RPMI7951 (cell line): Measurements from ENCODE around the gene TMPRSS4. TPM values are rescaled to one million over a fixed set of nuclear protein-coding genes. Genes with fewer than 3 reads are reported as not detected.

Source experiments
- DNase-seq: peaks from one replicate; pipeline ENCODE4 v3.0.0-alpha.2; 2012; ENCODE audit warnings: low read depth
- total RNA-seq: library from RNA; depleted of rRNA; stranded (reverse); fragments of >200 nt; shearing (Covaris generic); gene quantifications from 2 replicates; pipeline ENCODE4 v1.2.3, GENCODE V29; 2014

Gene TMPRSS4
- total RNA-seq, 1 experiment from 2014 or later = not detected

DNA sequence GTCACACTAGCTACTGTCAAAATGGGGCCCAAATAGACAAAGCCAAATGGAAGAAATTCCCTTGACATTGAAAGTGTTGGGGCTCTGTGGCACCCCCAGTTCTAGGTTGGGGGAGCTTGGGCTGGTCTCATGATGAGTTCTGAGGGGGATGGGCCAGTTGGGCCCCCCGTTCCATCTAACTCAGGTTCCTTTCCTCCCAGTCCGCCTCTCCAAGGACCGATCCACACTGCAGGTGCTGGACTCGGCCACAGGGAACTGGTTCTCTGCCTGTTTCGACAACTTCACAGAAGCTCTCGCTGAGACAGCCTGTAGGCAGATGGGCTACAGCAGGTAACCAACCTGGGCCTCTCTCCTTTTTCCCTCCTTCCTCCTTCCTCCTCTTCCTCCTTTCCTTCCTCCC is 27.6 kb downstream of the TMPRSS4 start:
- no peak for DNase-seq

DNA sequence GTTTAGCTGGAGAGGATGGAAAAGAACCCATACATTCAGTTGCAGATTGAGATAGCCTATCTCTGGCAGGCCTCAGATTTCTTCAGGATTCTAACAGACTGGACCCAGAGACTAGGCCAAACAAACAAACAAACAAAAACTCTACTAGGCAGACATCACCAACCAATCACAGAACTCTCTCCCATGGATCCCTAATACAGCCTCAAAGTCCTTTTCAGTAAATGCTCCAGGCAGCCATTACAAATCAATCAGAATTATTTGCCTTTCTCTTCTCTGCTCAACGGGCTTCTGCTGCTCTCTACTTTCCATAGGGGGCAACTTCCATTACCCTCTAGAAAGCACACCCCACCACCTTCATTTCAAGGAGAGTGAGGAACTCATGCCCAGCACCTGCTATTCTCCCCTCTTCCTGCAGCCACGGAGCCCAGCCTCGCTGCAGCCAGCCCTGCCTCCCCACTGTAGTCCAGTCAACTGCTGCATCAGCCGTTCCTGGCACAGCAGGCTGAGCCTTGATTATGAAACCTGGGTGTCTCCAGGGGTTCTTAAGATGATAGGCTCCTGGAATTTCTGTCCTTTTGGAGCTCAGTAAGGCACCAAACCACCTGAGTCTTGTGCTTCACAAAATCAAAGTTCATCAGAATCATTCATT is 28.9 kb downstream of the TMPRSS4 start:
- DNase-seq = no peak

DNA sequence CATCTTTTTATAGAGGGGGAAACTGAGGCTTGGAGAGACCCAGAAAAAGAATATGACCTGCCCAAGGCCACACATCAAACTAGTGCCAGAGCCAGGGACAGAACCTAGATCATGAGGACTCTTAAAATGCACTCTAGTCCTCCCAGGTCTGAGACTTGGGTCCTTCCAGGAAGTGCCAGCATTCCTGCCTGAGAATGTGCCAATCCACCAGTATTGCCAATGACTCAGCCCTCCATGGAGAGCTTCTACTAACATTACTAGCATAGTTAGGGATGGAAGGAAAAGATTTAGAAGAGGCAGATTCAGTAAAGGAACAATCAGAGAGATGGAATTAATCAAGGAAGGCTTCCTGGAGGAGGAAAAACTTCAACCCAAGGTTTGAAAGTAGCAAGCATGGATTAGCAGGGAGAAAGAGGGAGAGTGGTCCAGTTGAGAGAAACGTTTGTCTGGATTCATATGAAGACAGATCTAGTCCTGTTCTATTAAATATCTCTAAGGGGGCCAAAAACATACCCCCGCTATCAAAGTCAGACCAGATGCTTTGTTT is 30.0 kb downstream of the TMPRSS4 start:
- no peak for DNase-seq

DNA sequence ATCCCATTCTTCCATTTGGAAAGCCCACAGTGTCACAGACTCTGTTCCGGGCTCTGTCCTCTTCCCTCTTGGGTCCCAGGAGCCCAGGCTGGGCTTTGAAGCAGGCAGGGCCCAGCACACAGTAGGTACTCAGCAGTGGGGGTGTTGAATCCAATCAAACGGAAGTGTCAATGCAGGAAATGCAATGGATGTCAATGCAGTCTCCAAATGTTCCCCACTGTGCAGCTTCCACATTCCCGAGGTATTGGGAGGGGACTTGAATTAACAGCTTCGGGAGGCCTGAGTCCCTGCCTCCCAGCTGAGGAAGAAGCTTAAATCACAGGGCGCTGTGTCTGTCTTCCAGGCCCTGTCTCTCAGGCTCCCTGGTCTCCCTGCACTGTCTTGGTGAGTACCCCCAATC is 31.6 kb downstream of the TMPRSS4 start:
- no peak for DNase-seq

DNA sequence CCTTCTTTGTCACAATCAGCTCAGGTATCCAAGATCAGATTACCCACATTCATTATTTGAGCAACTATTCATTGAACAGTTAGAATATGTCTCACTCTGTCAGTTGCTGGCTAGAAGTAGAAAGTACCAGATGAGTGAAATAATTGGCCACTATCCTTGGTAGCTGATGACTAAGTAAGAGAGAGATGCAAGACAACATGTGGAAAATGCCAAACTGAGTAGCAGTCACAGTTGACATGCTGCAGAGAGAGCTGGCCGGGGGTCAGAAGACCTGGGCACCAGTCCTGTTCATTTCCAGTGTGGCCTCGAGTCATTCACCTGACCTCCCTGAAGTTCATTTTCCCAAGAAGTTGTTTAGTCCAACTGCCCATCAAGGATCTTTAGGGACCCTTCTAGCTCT is 32.4 kb downstream of the TMPRSS4 start:
- peak; percentile 14 for DNase-seq

DNA sequence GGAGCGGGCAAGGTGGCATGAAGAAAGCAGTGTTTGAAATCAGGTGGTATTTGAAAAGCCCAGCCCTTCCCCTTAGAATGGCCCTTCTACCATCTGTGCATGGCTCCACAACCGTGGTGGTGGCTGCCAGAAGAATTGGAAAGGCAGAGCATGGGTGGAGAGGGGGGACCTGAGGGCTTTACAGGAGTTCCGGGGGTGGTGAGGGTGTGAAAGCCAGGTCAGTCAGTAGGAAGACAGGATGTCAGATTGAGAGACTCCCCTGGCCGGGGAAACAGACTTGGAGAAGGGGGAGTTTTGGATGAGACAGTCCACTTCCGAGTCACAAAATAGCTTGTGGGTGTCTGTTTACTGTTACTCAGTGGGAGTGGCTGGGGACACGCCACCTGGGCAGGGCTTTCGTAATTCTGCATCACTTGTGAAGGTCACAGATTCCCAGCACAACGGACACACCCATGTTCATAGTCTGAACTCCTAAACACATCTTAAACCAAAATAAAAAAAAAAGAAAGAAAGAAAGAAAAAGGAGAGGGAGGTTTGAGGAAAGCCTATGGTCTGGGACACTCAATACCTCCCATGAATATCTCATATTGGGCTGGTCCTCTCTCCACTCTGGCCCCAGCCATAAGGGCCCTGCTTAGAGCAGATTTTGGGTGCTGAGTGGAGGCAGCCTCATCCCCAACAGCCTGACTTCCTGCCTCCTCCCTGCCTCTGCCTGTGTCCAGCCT is 34.3 kb downstream of the TMPRSS4 start:
- DNase-seq = no peak

DNA sequence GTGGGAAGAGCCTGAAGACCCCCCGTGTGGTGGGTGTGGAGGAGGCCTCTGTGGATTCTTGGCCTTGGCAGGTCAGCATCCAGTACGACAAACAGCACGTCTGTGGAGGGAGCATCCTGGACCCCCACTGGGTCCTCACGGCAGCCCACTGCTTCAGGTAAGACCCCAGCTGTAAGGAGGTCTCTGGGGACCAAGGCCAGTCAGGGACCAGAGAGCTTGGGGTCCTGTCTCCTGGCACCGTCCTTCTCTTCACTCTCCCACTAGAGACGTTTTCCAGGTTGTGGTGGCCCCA is 34.8 kb downstream of the TMPRSS4 start:
- DNase-seq = no peak

DNA sequence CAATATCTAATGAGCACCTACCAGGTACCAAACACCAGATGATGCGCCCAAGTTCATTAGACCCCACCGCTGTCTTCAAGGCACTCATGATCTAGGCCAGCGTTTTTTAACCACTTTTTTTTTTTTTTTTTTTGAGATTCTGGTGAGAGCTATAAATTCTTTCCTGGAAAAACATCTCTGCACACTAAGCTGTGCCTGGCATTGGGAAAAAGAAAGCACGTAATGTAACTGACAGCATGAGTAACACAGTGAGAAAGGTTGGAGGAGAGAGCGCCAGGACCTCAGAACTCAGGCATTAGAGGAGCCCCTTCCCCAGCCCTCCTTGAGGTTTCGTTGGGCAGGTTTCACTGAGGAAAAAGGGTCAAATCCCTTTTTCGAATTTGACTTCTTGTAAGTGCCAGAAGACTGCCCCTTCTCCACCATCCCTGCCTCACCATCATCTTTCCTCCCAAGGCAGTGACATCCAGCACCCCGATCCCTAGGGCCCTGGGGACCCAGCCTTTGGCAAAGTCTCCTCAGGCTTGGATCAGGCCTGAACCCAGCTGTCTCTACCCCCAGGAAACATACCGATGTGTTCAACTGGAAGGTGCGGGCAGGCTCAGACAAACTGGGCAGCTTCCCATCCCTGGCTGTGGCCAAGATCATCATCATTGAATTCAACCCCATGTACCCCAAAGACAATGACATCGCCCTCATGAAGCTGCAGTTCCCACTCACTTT is 36.0 kb downstream of the TMPRSS4 start:
- DNase-seq = no peak

DNA sequence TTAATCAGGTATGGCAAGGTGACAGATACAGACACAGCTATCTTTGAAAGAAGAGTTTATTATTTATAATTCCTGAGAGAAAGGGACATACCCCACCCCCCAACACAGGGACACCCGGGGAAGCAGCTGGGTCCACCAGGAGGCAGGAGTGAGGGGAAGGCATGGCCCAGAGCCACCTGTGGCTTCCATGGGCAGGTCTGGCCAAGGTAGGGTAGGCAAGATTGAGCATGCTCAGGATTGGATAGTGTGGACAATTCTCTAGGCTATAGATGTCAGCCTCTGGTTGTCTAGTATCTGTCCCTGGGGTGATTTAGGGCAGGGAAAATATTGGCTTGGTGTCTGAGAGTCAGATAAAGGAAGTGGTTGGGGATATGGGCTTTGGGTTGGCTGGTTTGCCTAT is 37.4 kb downstream of the TMPRSS4 start:
- no peak for DNase-seq

DNA sequence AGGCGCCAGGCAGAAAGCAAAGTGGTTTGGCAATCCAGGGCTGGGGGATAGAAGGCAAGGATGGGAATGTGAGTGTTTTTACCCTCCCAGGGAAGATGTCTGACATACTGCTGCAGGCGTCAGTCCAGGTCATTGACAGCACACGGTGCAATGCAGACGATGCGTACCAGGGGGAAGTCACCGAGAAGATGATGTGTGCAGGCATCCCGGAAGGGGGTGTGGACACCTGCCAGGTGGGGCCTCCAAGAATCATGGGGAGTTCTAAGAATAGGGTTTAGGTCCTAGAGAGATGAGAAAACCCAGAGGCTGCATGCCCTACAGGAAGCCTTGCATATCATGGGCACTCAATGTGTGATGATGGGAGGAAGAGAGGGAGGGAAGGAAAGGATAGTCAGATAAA is 38.2 kb downstream of the TMPRSS4 start:
- DNase-seq = no peak

DNA sequence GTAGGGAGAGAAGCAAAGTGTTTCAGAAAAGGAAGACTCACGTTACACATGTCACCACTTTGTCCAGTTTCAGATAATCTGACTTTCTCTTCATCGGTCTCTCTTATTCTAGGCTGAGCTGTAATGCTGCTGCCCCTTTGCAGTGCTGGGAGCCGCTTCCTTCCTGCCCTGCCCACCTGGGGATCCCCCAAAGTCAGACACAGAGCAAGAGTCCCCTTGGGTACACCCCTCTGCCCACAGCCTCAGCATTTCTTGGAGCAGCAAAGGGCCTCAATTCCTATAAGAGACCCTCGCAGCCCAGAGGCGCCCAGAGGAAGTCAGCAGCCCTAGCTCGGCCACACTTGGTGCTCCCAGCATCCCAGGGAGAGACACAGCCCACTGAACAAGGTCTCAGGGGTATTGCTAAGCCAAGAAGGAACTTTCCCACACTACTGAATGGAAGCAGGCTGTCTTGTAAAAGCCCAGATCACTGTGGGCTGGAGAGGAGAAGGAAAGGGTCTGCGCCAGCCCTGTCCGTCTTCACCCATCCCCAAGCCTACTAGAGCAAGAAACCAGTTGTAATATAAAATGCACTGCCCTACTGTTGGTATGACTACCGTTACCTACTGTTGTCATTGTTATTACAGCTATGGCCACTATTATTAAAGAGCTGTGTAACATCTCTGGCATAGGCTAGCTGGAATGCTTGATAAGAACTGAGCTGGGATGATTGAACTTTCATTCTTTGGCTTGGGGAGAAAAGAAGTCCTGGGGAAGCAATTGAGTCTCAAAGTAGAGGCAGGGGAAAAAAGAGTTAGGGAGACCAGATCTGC is 41.1 kb downstream of the TMPRSS4 start:
- no peak for DNase-seq

DNA sequence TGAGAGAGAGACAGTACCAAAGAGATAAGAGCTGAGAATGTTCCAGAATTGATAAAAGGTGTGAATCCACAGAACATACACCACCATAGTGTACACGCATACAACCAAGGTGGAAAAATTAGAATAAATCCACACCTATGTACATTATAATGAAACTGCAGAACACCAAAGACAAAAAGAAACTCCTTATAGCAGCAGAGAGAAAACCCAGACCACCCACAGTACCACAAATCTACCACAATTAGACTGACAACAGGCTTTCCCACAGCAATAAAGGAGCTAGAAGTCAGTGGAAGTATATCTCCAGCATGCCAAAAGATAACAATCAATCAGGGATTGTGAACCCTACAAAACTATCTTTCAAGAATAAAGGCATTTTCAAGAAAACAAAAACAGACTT is 43.9 kb downstream of the TMPRSS4 start:
- no peak for DNase-seq

DNA sequence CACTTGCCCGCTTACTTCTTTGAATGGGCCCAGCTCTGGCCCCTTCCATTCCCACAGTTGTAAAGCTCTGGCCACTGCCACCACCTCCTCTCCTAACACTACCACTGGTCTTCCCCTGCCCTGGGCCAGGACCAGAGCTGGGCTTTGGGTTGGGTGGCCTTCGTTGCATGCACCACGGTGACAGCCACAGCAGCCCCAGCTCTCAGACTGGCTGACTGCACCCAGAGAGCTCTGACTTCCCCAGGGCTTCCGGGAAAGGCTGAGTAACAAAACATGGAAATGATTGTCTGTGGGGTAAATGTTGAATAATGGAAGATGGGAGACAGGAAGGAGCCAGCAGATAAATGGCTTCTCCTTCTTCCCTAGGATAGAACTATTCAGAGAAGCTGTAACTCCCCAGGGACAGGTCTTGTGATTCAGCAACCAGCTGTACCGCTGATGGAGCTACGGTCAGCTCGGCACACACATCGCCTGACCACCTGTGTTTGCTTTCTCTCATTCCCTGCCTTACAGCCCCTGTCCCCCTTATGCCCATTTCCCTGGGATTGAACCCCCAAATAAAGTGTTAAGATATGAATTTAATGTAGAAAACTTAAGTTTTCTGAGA is 48.2 kb downstream of the TMPRSS4 start:
- DNase-seq = no peak

DNA sequence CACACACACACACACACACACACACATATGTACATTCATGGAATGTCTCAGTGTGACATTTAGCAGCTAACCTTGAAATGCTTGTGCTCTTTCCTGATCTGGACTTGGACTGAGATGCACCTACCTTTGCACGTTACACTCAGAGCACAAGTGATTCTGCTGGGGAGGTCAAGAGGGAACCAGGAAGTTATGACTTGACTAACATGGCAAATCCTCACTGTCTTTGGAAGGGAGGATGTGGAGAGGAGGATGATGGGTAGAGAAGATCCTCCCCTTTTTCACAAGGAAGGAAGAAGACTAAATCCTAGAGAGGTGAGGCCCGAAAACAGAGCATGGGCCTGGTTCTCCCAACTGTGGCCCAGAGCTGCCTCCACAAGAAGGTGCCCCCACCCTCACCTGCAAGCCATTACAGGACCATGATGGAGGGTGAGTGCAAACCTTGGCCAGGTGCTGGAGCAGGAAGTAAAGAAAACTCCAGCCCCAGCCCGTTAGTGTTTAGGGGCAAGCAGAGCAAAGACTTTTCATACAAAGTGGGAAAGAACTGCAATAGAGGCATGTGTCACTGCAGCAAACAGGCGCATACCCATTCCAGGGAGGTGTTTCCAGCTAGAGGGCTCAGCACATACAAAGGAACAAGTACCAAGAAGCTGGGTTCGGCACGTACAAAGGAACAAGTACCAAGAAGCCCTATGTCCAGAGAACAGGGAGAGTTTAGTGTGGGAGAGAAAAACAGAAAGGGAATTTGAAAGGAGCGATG is 49.4 kb downstream of the TMPRSS4 start:
- no peak for DNase-seq

DNA sequence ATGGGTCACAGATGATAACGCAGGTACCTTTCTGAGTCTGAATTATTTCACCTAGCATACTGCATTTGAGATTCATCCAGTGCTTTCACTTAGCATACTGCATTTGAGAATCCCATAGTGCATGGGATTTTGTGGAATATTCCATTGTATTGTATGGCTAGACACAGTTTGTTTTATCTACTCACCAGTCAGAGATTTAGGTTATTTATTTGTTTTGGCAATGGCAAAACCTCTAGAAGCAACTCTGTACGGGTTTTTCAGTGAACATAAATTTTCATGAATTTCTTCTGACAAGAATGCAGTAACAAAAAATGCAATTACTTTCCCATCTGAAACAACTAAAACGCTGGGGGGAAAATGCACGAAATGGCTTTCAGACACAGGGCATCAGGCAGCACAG is 51.4 kb downstream of the TMPRSS4 start:
- DNase-seq = no peak

DNA sequence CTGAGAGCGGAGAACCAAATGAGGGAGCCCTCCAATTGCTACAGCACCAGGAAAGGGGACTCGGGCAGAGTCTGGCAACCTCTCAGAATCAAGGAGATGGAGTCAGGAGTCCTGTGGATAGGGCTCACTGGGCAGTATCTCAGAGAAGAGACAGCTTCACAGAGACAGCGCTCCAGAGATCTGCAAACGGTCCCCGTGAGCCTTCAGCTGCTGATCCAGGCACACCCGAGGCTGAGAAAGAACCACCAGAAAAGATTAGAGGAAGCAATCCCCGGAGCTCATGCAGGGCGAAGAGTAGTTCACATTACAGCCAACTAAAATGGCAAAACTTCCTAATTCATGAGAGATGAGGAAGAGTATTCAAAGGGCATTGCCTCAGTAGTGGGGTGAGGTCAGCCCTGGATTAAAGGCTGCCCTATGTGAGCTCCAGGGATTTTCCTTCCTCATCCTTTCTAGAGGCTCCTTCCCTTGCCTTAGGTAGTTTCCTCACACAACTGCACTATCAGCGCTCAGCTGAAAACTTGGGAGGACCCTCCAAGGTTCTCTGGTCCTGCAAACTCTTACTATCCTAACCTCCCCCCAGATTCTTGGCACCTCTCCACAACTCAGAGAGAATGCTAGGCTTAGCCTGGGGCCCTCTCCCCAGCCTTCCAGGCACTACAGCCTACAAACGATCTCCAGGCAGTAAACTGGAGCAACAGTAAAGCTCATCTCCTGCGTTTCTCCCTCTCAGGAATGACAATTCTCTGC is 52.0 kb downstream of the TMPRSS4 start:
- no peak for DNase-seq

DNA sequence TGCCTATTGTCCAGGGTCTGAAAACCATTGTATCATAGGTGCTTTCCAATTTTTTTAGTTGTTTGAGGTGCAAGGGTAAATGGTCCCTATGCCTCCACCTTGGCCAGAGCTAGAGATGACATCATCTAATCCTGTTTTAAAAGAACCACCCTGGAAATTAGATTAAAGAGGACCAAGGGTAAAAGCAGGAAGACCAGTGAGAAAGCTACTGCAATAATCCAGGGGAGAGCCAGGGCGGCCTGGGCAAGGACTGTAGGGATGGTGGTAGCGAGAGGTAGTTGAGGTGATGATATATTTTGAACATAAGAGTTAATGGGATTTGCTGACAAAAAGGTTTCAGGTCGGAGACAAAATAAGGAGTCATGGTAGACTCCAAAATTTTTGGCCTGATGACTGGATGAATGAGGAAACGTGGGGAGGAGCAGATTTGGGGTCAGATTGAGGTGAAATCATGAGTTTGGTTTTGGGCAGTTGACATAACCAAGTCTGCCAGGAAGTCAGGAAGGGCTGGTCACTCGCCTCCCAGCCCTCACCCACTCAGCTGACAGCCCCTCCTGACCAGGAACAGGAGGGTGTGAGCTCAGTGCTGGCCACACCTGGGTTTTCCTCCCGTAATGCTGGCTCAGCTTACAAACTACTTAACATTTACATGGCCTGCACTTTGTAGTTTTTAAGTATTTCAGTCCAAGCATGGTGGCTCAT is 52.7 kb downstream of the TMPRSS4 start:
- no peak for DNase-seq

DNA sequence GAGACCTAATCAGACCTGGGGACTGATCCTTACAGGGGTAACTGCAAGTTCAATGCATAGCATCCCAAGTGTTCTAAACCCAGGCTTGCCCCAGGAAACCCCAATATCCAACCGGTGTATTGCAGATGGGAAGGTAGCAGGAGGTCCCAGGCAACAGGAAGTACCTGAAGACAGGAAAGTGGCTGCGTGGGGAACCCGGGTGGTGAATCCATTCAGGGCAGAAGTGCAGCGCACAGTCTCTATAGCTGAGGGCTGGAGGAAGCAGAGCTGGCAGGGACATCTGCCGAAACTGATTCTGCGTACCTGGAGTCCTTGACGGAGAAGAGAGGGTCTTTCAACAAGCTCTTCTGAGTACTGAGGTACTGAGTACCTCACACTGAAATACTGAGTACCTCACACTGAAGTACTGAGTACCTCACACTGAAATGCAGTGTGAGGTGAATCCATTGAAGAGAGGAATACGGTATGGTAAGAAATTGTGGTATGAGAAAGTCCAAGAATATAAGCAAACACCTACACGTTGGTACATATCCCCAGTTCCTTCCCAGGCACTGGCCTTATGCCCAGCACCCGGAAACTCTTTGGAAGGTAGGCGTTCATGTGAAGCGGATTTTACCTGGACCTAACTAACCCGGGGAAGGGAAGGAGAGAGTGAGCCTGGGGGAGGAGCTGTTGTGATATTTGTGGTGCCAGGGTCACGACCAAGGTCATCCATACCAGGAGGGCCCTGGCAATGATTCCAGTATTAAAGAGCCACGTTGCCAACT is 55.7 kb downstream of the TMPRSS4 start:
- no peak for DNase-seq

DNA sequence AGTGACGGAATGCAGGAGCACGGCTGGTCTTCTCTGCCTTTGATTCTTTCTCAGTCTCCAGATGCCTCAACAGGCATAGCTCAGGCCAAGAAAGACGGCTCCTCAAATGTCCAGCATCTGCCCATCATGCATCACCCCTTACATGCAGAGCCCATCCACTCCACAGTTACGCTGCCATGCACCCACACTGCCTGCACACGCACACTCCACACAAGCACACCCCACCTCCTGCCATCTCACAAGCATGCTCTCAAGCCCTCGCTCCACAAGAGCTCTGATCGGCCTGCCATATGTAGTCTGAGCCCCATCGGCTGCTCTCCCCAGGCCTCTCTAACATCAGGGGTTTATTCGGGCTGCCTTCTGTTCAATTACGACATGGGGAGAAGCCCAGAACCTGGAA is 56.9 kb downstream of the TMPRSS4 start:
- no peak for DNase-seq
